GM19238 (cell line): ENCODE results near the gene KRTAP9-7.

Experiments used
- DNase-seq: peaks from one replicate; pipeline ENCODE4 v3.0.0; 2011; ENCODE audit warnings: low spot score; ENCODE audit not compliant: insufficient read length

The KRTAP9-7 gene

DNA sequence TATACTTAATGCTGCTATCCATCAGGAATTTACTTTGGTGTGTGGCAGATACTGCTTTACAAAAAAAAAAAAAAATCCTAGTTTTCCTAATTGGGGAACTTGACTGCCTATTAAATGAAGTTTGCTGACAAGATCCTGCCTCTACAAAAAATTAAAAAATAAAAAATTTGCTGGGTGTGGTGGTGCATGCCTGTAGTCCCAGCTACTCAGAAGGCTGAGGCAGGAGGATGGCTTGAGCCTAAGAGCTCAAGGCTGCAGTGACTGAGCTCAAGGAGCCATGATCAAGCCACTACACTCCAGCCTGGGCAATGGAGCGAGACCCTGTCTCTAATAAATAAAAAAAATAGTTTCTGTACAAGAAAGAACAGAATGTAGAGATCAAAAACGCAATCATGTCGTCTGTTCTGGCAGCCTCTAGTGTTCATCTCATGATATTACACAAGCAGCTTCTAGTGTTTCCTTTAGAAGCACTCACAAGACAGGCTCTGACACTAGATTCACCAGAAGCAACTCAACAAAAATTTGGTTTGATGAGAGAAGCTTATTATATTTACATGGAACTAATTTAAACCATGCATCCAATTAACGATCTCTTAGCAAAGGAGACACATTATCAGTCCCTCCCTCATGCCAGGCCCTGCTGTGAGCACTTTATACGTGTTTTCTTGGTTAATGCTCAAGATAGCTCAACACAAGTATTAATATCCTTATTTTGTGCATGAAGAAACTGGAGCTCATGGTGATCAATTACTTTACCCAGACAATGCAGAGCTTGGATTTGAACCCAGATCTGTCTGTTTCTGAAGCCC lies 46.8 kb downstream of the KRTAP9-7 start:
- no peak for DNase-seq

GRCh38 chr17:41322903-41323895 lies 47.7 kb downstream of the KRTAP9-7 start:
- no peak for DNase-seq

DNA sequence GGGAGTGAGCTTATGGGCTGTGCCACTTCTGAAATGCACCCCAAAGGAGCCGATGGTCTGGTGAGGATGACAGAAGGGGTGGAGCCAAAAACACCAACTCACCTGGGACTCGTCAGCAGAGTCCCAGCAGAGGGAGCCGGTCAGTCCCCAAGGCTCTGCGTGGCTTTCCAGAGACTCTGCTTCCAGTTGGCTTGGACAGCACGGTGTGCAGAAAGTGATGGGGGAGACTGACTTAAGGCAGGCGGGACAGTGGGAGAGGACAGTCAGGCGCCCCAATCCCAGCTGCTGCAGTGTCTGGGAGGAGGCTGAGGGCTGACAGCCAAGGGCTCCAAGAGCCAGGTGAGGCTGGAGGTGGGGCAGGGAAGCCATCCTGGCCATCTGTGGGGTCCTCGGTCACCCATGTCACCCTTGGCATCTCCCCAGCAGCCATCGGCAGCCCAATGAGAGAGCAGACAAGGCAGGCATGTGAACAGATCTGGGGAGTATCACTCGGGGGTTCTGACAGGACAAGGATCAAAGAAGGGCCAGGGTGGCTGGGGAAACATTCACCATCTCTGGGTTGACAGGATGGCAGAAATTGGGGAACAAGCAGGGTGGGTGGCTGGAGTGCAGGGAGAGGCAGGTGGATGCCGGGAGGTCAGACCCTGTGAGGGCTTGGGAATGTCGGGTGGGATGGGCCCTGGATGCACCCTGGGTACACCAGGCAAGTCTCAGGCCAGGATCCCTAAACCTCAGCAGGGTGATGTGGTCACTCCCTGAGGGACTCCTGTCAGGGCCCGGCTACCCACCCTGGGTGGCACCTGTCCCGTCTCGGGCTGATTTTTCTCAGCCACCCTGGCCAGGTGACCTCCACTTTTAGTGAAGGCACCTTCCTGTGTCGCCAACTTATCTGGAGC lies 48.9 kb downstream of the KRTAP9-7 start:
- DNase-seq: no peak

GRCh38 chr17:41325126-41325525 lies 49.6 kb downstream of the KRTAP9-7 start:
- DNase-seq: no peak

- DNase-seq: no peak
These were observed 50.1 kb downstream of the KRTAP9-7 start for GRCh38 chr17:41325611-41326010.
